Astrocyte (in vitro differentiated cells and primary cell): ENCODE measurements around the gene EPHA2.

ENCODE experiments used
- EZH2 ChIP-seq: IDR thresholded peaks from 2 replicates; pipeline ENCODE4 v1.6.1; 2012; ENCODE audit warnings: mild to moderate bottlenecking, low read length, inconsistent platforms; ENCODE audit not compliant: insufficient read depth
- TF ChIP-seq, protein P1 (sequence below): IDR thresholded peaks from 2 replicates; pipeline ENCODE4 v1.5.1; 2011; ENCODE audit warnings: low read depth, mild to moderate bottlenecking, inconsistent platforms, low read length, moderate library complexity; ENCODE audit not compliant: insufficient read depth

DNA sequence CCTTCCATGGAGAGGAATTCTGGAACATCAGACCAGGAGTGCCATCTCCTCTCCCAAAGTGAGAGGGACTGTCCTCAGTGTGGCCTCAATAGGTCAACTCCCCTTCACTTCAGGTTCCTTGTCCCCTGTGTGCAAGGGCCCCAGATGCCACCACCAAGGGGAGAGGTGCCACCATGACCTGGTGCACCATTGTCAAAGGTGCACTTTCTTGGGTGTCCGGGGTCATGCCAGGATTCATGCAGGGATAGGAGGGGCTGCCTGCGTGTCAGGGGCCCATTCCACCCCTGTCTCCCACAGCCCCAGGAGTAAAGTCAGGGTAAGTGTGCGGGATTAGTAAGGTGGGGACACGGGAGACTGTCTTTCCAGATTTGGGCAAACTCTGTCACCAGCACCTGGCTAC is 21.4 kb upstream of the EPHA2 start:
- TF ChIP-seq, protein P1, sequence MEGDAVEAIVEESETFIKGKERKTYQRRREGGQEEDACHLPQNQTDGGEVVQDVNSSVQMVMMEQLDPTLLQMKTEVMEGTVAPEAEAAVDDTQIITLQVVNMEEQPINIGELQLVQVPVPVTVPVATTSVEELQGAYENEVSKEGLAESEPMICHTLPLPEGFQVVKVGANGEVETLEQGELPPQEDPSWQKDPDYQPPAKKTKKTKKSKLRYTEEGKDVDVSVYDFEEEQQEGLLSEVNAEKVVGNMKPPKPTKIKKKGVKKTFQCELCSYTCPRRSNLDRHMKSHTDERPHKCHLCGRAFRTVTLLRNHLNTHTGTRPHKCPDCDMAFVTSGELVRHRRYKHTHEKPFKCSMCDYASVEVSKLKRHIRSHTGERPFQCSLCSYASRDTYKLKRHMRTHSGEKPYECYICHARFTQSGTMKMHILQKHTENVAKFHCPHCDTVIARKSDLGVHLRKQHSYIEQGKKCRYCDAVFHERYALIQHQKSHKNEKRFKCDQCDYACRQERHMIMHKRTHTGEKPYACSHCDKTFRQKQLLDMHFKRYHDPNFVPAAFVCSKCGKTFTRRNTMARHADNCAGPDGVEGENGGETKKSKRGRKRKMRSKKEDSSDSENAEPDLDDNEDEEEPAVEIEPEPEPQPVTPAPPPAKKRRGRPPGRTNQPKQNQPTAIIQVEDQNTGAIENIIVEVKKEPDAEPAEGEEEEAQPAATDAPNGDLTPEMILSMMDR = no peak
- no peak for TF ChIP-seq EZH2
